ENCODE data around the gene DAZL. TPM values are rescaled to one million over a fixed set of nuclear protein-coding genes. Genes with fewer than 3 reads are reported as not detected.

DAZL gene
- total RNA-seq, 1 experiment from 2014 or later, result not detected

GRCh38 chr3:16654976-16655375 is 49.8 kb upstream of the DAZL start:
- H3K9me3 ChIP-seq (ENCODE audit: control insufficient read depth in 1 of 2, insufficient read depth in 1 of 2, low read depth in 1 of 2, low read length in 2 of 2), result no peaks in the 10 kb centered on the region
- intact Hi-C loops (cut with micrococcal nuclease), result loop anchor here (2.0 kb wide), 1 partner anchor 24 kb away; no protein-coding TSS in a partner anchor
- BruUV-seq (replicated peaks), result no TSS peak
- no peaks in the 10 kb centered on the region for H4K20me1 ChIP-seq (ENCODE audit: insufficient read depth)
- H3K27me3 ChIP-seq (ENCODE audit: insufficient read depth, low read length), result no peaks in the 10 kb centered on the region
- POLR2A ChIA-PET, result no interaction called here
- no peaks in the 10 kb centered on the region for H3K79me2 ChIP-seq (ENCODE audit: insufficient read depth, low read length)
- no peak overlapping the region for H2AFZ ChIP-seq (ENCODE audit: low read depth, low read length, poor library complexity, severe bottlenecking)
- ATAC-seq (no peak), DNase-seq (ENCODE audit: low read depth, low spot score) (no peak)
- TF ChIP-seq SRF (IDR thresholded peaks at IDR 0.05; ENCODE audit: low read depth) (no peak), EGR1 (IDR thresholded peaks at IDR 0.05; ENCODE audit: low read depth) (no peak), FOSL1 (IDR thresholded peaks at IDR 0.05; ENCODE audit: low read depth) (no peak), RAD21 (IDR thresholded peaks at IDR 0.05; ENCODE audit: low read depth) (no peak), POLR2A (IDR thresholded peaks at IDR 0.05; ENCODE audit: borderline replicate concordance, extremely low read depth, insufficient read depth, insufficient read length) (no peak), ZBTB33 (IDR thresholded peaks at IDR 0.05; ENCODE audit: extremely low read depth, insufficient replicate concordance, low read length) (no peak), ZNF274 (IDR thresholded peaks at IDR 0.05; ENCODE audit: low read depth, low read length) (no peak), EZH2 (IDR thresholded peaks at IDR 0.05) (no peak), TCF7L2 (IDR thresholded peaks at IDR 0.05; ENCODE audit: borderline replicate concordance, extremely low read depth, insufficient read depth, insufficient read length) (no peak), MAX (IDR thresholded peaks at IDR 0.05) (no peak), ZFX (IDR thresholded peaks at IDR 0.05) (no peak), JUND (IDR thresholded peaks at IDR 0.05) (no peak), POLR2AphosphoS5 (IDR thresholded peaks at IDR 0.05; ENCODE audit: low read depth, low read length) (no peak), ATF3 (IDR thresholded peaks at IDR 0.05) (no peak), CEBPB (IDR thresholded peaks at IDR 0.05; ENCODE audit: low read depth) (no peak)
- CTCF ChIA-PET, result no interaction called here
- RAD21 ChIA-PET (ENCODE audit: low non-redundant PET in 1 of 2, low total read pairs in 2 of 2, uncharacterized antibody in 2 of 2, unreplicated experiment in 2 of 2), result no interaction called here
- no peaks in the 10 kb centered on the region for H3K9me2 ChIP-seq (ENCODE audit: insufficient read depth)
- H3K27ac ChIP-seq (ENCODE audit: low read depth, low read length), result no peak overlapping the region
- H3K4me2 ChIP-seq (ENCODE audit: low read length), result no peak overlapping the region
- H3K36me3 ChIP-seq (ENCODE audit: control insufficient read depth in 1 of 2, insufficient read depth in 2 of 2, low read length in 2 of 2), result no peaks in the 10 kb centered on the region
- no peaks in the 10 kb centered on the region for H3K4me1 ChIP-seq (ENCODE audit: control insufficient read depth in 1 of 2, insufficient read depth in 2 of 2, low read length in 2 of 2)
- H3K4me3 ChIP-seq (replicated peaks in 1 of 2; ENCODE audit: low read depth in 1 of 2, low read length in 2 of 2), result no peak overlapping the region
- H3K9ac ChIP-seq (ENCODE audit: low read length), result no peak overlapping the region
